A549 (cell line): ENCODE measurements around the gene TMEM175.

Experiments
- CHD2 ChIP-seq: fragments of 150-350 bp; IDR thresholded peaks from 2 replicates; pipeline ENCODE4 v1.6.1; 2014; ENCODE audit warnings: low read length; ENCODE audit not compliant: partially characterized antibody
- CHD4 ChIP-seq: fragments of 200-600 bp; sonication (generic); IDR thresholded peaks from 2 replicates; pipeline ENCODE4 v1.6.1; 2016; ENCODE audit warnings: antibody characterized with exemption, mild to moderate bottlenecking, borderline replicate concordance
- EP300 ChIP-seq, 2 experiments: fragments of >200 bp; sonication (Bioruptor Twin); formaldehyde crosslinking; IDR thresholded peaks; 2 replicates in 1 of 2; 3 replicates in 1 of 2; pipeline ENCODE4 v1.6.1; 2016 to 2017
- ESRRA ChIP-seq: fragments of 150-350 bp; IDR thresholded peaks from 2 replicates; pipeline ENCODE4 v1.6.1; 2014; ENCODE audit warnings: mild to moderate bottlenecking, low read length, borderline replicate concordance
- FOSL2 ChIP-seq, 2 experiments: fragments of 450-650 bp in 1 of 2; fragments of >200 bp in 1 of 2; sonication (Bioruptor Twin) in 1 of 2; formaldehyde crosslinking; IDR thresholded peaks; 2 replicates each; pipeline versions ENCODE4 v1.5.0 to v1.6.1; 2016 to 2020; ENCODE audit warnings: mild to moderate bottlenecking in 1 of 2, moderate library complexity in 1 of 2
- KDM1A ChIP-seq: fragments of 200-600 bp; sonication (generic); IDR thresholded peaks from 2 replicates; pipeline ENCODE4 v1.6.1; 2016; ENCODE audit warnings: low read depth, mild to moderate bottlenecking
- MYC ChIP-seq: IDR thresholded peaks from 2 replicates; pipeline ENCODE4 v1.6.1; 2012; ENCODE audit warnings: mild to moderate bottlenecking, inconsistent platforms, low read length, improper control_type of control experiment, borderline replicate concordance
- POLR2A ChIP-seq: IDR thresholded peaks from 2 replicates; pipeline ENCODE4 v1.6.1; 2012; ENCODE audit warnings: mild to moderate bottlenecking, low read length
- RAD21 ChIP-seq, 2 experiments: fragments of >200 bp in 1 of 2; sonication (Bioruptor Twin) in 1 of 2; formaldehyde crosslinking in 1 of 2; IDR thresholded peaks in 1 of 2; conservative IDR thresholded peaks in 1 of 2; 2 replicates in 1 of 2; 3 replicates in 1 of 2; pipeline ENCODE4 v1.6.1; 2012 to 2018; ENCODE audit warnings: inconsistent platforms in 1 of 2
- REST ChIP-seq: fragments of 200-600 bp; sonication (generic); IDR thresholded peaks from 2 replicates; pipeline ENCODE4 v1.6.1; 2016; ENCODE audit warnings: antibody characterized with exemption, mild to moderate bottlenecking, moderate library complexity
- ZSCAN20 ChIP-seq: fragments of 250-450 bp; sonication (Bioruptor Pico); IDR thresholded peaks from 2 replicates; pipeline ENCODE4 v1.8.0; 2022; ENCODE audit warnings: mild to moderate bottlenecking, moderate library complexity
- TF ChIP-seq, protein P1 (sequence below): fragments of >200 bp; sonication (Bioruptor Twin); formaldehyde crosslinking; IDR thresholded peaks from 3 replicates; pipeline ENCODE4 v1.5.1; 2016
- TF ChIP-seq, protein P2 (sequence below): fragments of >200 bp; sonication (Bioruptor Twin); formaldehyde crosslinking; IDR thresholded peaks from 3 replicates; pipeline ENCODE4 v1.6.1; 2016

GRCh38 chr4:1000686-1001260, 68.5 kb downstream of the TMEM175 start:
- TF ChIP-seq, protein P1, sequence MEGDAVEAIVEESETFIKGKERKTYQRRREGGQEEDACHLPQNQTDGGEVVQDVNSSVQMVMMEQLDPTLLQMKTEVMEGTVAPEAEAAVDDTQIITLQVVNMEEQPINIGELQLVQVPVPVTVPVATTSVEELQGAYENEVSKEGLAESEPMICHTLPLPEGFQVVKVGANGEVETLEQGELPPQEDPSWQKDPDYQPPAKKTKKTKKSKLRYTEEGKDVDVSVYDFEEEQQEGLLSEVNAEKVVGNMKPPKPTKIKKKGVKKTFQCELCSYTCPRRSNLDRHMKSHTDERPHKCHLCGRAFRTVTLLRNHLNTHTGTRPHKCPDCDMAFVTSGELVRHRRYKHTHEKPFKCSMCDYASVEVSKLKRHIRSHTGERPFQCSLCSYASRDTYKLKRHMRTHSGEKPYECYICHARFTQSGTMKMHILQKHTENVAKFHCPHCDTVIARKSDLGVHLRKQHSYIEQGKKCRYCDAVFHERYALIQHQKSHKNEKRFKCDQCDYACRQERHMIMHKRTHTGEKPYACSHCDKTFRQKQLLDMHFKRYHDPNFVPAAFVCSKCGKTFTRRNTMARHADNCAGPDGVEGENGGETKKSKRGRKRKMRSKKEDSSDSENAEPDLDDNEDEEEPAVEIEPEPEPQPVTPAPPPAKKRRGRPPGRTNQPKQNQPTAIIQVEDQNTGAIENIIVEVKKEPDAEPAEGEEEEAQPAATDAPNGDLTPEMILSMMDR = no peak
- TF ChIP-seq REST (no peak), MYC (no peak), POLR2A (no peak), KDM1A (no peak), FOSL2 (IDR thresholded peaks at IDR 0.05) (no peak), FOSL2 (CRISPR knock-in tag; IDR thresholded peaks at IDR 0.05) (no peak), ZSCAN20 (CRISPR knock-in tag) (no peak), RAD21 (conservative IDR thresholded peaks at IDR 0.05 in 1 of 2, IDR thresholded peaks at IDR 0.05 in 1 of 2) (no peak), EP300 (IDR thresholded peaks at IDR 0.05) (no peak), CHD4 (no peak), CHD2 (no peak), ESRRA (no peak)
- TF ChIP-seq, protein P2, sequence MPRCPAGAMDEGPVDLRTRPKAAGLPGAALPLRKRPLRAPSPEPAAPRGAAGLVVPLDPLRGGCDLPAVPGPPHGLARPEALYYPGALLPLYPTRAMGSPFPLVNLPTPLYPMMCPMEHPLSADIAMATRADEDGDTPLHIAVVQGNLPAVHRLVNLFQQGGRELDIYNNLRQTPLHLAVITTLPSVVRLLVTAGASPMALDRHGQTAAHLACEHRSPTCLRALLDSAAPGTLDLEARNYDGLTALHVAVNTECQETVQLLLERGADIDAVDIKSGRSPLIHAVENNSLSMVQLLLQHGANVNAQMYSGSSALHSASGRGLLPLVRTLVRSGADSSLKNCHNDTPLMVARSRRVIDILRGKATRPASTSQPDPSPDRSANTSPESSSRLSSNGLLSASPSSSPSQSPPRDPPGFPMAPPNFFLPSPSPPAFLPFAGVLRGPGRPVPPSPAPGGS = no peak
